HepG2 (cell line): ENCODE results near the gene HINFP. TPM values are rescaled to one million over a fixed set of nuclear protein-coding genes. Genes with fewer than 3 reads are reported as not detected.

Experiments
- ARID3A ChIP-seq: IDR thresholded peaks from 2 replicates; pipeline ENCODE4 v1.6.1; 2012; ENCODE audit warnings: low read depth, low read length, improper control_type of control experiment
- ARNT2 ChIP-seq: sonication (generic); formaldehyde crosslinking; IDR thresholded peaks from 2 replicates; pipeline ENCODE4 v1.8.0; 2022; ENCODE audit warnings: mild to moderate bottlenecking, low read depth, missing genetic modification reagents, moderate library complexity
- DZIP1 ChIP-seq: sonication (generic); formaldehyde crosslinking; IDR thresholded peaks from 2 replicates; pipeline ENCODE4 v1.5.0; 2020; ENCODE audit warnings: mild to moderate bottlenecking, missing genetic modification reagents
- HNRNPL ChIP-seq: fragments of 200-400 bp; formaldehyde crosslinking; IDR thresholded peaks from 2 replicates; pipeline ENCODE4 v1.6.1; 2017; ENCODE audit warnings: mild to moderate bottlenecking, low read depth, low read length
- KLF11 ChIP-seq: IDR thresholded peaks from 2 replicates; pipeline ENCODE4 v1.6.1; 2016; ENCODE audit warnings: missing compliant biosample characterization
- MATR3 ChIP-seq: sonication (generic); formaldehyde crosslinking; IDR thresholded peaks from 2 replicates; pipeline ENCODE4 v1.4.0; 2020; ENCODE audit warnings: missing genetic modification reagents
- POGK ChIP-seq: sonication (generic); formaldehyde crosslinking; conservative IDR thresholded peaks from 2 replicates; pipeline ENCODE4 v1.8.0; 2022; ENCODE audit warnings: mild to moderate bottlenecking, moderate library complexity, missing genetic modification reagents
- POLR2AphosphoS5 ChIP-seq: IDR thresholded peaks from 2 replicates; pipeline ENCODE4 v1.6.1; 2012; ENCODE audit warnings: low read depth, low read length
- RBFOX2 ChIP-seq: fragments of 200-400 bp; formaldehyde crosslinking; IDR thresholded peaks from 2 replicates; pipeline ENCODE4 v1.6.1; 2017; ENCODE audit warnings: low read depth, mild to moderate bottlenecking, low read length
- SOX5 ChIP-seq: IDR thresholded peaks from 2 replicates; pipeline ENCODE4 v1.6.1; 2016; ENCODE audit warnings: borderline replicate concordance
- SRF ChIP-seq: IDR thresholded peaks from 2 replicates; pipeline ENCODE4 v1.6.1; 2011; ENCODE audit warnings: mild to moderate bottlenecking, low read depth, low read length, moderate library complexity
- TFDP1 ChIP-seq: IDR thresholded peaks from 2 replicates; pipeline ENCODE4 v1.6.1; 2016; ENCODE audit warnings: missing compliant biosample characterization, missing genetic modification reagents, borderline replicate concordance
- ZNF350 ChIP-seq: sonication (generic); formaldehyde crosslinking; IDR thresholded peaks from 2 replicates; pipeline ENCODE4 v1.4.0; 2020; ENCODE audit warnings: mild to moderate bottlenecking, low read depth, missing genetic modification reagents, borderline replicate concordance
- ZNF543 ChIP-seq: sonication (generic); formaldehyde crosslinking; IDR thresholded peaks from 2 replicates; pipeline ENCODE4 v1.4.0; 2020; ENCODE audit warnings: mild to moderate bottlenecking, missing genetic modification reagents
- ZNF574 ChIP-seq: sonication (generic); formaldehyde crosslinking; IDR thresholded peaks from 2 replicates; pipeline ENCODE4 v1.4.0; 2020; ENCODE audit warnings: missing genetic modification reagents
- ZNF644 ChIP-seq: IDR thresholded peaks from 2 replicates; pipeline ENCODE4 v1.6.1; 2016; ENCODE audit warnings: low read depth
- ZNF790 ChIP-seq: sonication (generic); formaldehyde crosslinking; IDR thresholded peaks from 2 replicates; pipeline ENCODE4 v1.8.0; 2022; ENCODE audit warnings: missing genetic modification reagents, mild to moderate bottlenecking, borderline replicate concordance
- ZSCAN21 ChIP-seq: sonication (generic); formaldehyde crosslinking; IDR thresholded peaks from 2 replicates; pipeline ENCODE4 v1.8.0; 2022; ENCODE audit warnings: mild to moderate bottlenecking, missing genetic modification reagents, moderate library complexity, borderline replicate concordance
- polyA plus RNA-seq, 8 experiments: library from polyadenylated mRNA; depleted of rRNA in 3 of 8; stranded (reverse) in 7 of 8; unstranded in 1 of 8; fragments of >200 nt; fragmentation: Illumina TruSeq in 4 of 8; extraction: Trizol in 4 of 8; gene quantifications; 2 replicates each; pipeline versions ENCODE4 v1.2.1 to v1.2.3, GENCODE V29; 2011 to 2016; ENCODE audit warnings: low read depth in 4 of 8, missing spikeins in 1 of 8, mixed read lengths in 1 of 8; ENCODE audit not compliant: insufficient read depth in 1 of 8
- total RNA-seq, 5 experiments: library from RNA; depleted of rRNA; stranded (reverse); fragments of >200 nt; fragmentation: Illumina TruSeq; extraction: Trizol; gene quantifications; 2 replicates each; pipeline ENCODE4 v1.2.3, GENCODE V29; 2016; ENCODE audit warnings: low read depth in 1 of 5

Gene HINFP
- total and polyA plus RNA-seq, 2 of the 13 experiments (the other 11 are each of a cell fraction or from before 2014, with no cell fraction given): 15.1 to 21.4 TPM

- TF ChIP-seq POGK (CRISPR knock-in tag) (no peak), ZNF644 (CRISPR knock-in tag) (no peak), ARNT2 (peak; percentile 56; the same call in 1 of the 2 replicates), SRF (no peak), DZIP1 (CRISPR knock-in tag) (no peak), ZNF543 (CRISPR knock-in tag) (no peak), ARID3A (no peak), KLF11 (CRISPR knock-in tag) (0 out of 2 replicates have a peak, but pooled peaks have one; percentile 20), ZNF790 (CRISPR knock-in tag) (0 out of 2 replicates have a peak, but pooled peaks have one; percentile 27), MATR3 (CRISPR knock-in tag) (no peak), ZNF350 (CRISPR knock-in tag) (no peak), RBFOX2 (peak; percentile 57), TFDP1 (peak; percentile 26; the same call in 1 of the 2 replicates), ZNF574 (CRISPR knock-in tag) (0 out of 2 replicates have a peak, but pooled peaks have one; percentile 35), HNRNPL (0 out of 2 replicates have a peak, but pooled peaks have one; percentile 38), ZSCAN21 (CRISPR knock-in tag) (0 out of 2 replicates have a peak, but pooled peaks have one; percentile 33), SOX5 (CRISPR knock-in tag) (no peak), POLR2AphosphoS5 (peak; percentile 22)
These were observed 28.2 kb upstream of the HINFP start (continued) for GRCh38 chr11:119092880-119093842.
